Prostate gland (tissue), 2 donors: ENCODE data around the gene WWOX. TPM values are rescaled to one million over a fixed set of nuclear protein-coding genes. Genes with fewer than 3 reads are reported as not detected.

Experiments used
- DNase-seq: peaks from one replicate; pipeline ENCODE4 v3.0.0-alpha.2; 2019; ENCODE audit warnings: low spot score
- H3K27ac ChIP-seq, 2 donors: fragments of 200-600 bp; sonication (generic); 2 replicates each; pipeline ENCODE4 v1.5.1; 2017 to 2019
- H3K27me3 ChIP-seq: fragments of 200-600 bp; sonication (generic); replicated peaks from 2 replicates; pipeline ENCODE4 v1.5.1; 2019; ENCODE audit not compliant: insufficient read depth
- H3K36me3 ChIP-seq, 2 donors: fragments of 200-600 bp; sonication (generic); 1 replicate in 1 of 2; 2 replicates in 1 of 2; pipeline versions ENCODE4 v1.5.1 to v1.8.1; 2017 to 2019
- H3K4me1 ChIP-seq: fragments of 200-600 bp; sonication (generic); replicated peaks from 2 replicates; pipeline ENCODE4 v1.5.1; 2019
- H3K4me3 ChIP-seq, 2 donors: fragments of 200-600 bp; sonication (generic); 2 replicates each; pipeline ENCODE4 v1.5.1; 2017 to 2019
- H3K9me3 ChIP-seq: fragments of 200-600 bp; sonication (generic); 2 replicates; pipeline ENCODE4 v1.5.1; 2017
- POLR2A ChIP-seq: fragments of 450-650 bp; IDR thresholded peaks from one replicate; pipeline ENCODE4 v1.6.1; 2016; ENCODE audit warnings: antibody characterized with exemption, mild to moderate bottlenecking
- POLR2AphosphoS5 ChIP-seq: sonication (generic); formaldehyde crosslinking; IDR thresholded peaks from one replicate; pipeline ENCODE4 v1.6.1; 2017; ENCODE audit warnings: antibody characterized with exemption
- WGBS: methylation state at CpG from one replicate; pipeline ENCODE4 v1.1.5; 2018; 5-methylcytosine and 5-hydroxymethylcytosine counted together
- intact Hi-C: fragments of 100-400 bp; cut with DNase I; formaldehyde crosslinking; loops from one replicate; pipeline ENCODE4 v1.14.2; 2022
- total RNA-seq, 2 donors: library from RNA; depleted of rRNA; stranded (reverse); fragments of >200 nt; gene quantifications; one replicate each; pipeline ENCODE4 v1.1.0, GENCODE V29; 2016
- TF ChIP-seq, protein P1 (sequence below), 4 experiments: fragments of 200-600 bp in 2 of 4; fragments of 450-650 bp in 2 of 4; sonication (generic) in 2 of 4; IDR thresholded peaks; 1 replicate in 3 of 4; 2 replicates in 1 of 4; pipeline ENCODE4 v1.5.1; 2016 to 2019; ENCODE audit warnings: antibody characterized with exemption in 4 of 4, mild to moderate bottlenecking in 2 of 4, moderate library complexity in 2 of 4

The WWOX gene
- total RNA-seq, 2 donors from 2014 or later = 93.2 to 99.4 TPM

DNA sequence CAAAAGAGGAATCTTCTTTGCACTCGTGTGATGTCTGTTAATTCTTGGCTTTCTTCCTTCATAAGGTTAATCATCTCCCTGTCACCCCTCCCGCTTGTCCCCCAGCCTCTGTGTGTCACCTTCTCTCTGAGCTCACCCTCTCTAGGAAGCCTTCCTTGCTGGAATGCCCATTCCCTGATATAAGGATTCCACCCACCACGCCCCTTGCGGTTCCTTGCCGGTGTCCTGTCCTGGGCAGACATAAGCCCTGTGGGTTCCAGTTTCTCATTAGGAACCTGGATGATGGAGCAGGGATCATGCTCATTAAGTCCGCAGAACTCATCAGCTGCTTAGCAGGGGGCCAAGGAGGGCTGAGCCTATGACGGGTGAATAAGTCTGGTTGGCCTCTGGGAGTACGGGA lies 941.8 kb downstream of the WWOX start:
- Histone ChIP-seq H3K9me3 (no peaks in the 10 kb centered on the region), H3K36me3 (no peaks in the 10 kb centered on the region), H3K27me3 (no peaks in the 10 kb centered on the region), H3K4me1 (no peaks in the 10 kb centered on the region), H3K27ac (no peak overlapping the region), H3K4me3 (no peak overlapping the region)
- DNase-seq = no peak
- TF ChIP-seq POLR2AphosphoS5 (no peak), POLR2A (no peak)
- TF ChIP-seq, protein P1, sequence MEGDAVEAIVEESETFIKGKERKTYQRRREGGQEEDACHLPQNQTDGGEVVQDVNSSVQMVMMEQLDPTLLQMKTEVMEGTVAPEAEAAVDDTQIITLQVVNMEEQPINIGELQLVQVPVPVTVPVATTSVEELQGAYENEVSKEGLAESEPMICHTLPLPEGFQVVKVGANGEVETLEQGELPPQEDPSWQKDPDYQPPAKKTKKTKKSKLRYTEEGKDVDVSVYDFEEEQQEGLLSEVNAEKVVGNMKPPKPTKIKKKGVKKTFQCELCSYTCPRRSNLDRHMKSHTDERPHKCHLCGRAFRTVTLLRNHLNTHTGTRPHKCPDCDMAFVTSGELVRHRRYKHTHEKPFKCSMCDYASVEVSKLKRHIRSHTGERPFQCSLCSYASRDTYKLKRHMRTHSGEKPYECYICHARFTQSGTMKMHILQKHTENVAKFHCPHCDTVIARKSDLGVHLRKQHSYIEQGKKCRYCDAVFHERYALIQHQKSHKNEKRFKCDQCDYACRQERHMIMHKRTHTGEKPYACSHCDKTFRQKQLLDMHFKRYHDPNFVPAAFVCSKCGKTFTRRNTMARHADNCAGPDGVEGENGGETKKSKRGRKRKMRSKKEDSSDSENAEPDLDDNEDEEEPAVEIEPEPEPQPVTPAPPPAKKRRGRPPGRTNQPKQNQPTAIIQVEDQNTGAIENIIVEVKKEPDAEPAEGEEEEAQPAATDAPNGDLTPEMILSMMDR (IDR thresholded peaks at IDR 0.05) = no peak
- 89% methylated on average over 8 of the region's 8 CpGs for WGBS
- intact Hi-C loops = no loop called here

GRCh38 chr16:79042141-79042540 lies 942.7 kb downstream of the WWOX start:
- Histone ChIP-seq H3K9me3 (no peaks in the 10 kb centered on the region), H3K4me1 (no peaks in the 10 kb centered on the region), H3K27me3 (no peaks in the 10 kb centered on the region), H3K36me3 (no peaks in the 10 kb centered on the region), H3K27ac (no peak overlapping the region), H3K4me3 (no peak overlapping the region)
- no peak for DNase-seq
- 95% methylated on average over 2 of the region's 2 CpGs for WGBS
- intact Hi-C loops = no loop called here
- TF ChIP-seq POLR2A = no peak
- no peak for TF ChIP-seq POLR2AphosphoS5
- TF ChIP-seq, protein P1 (IDR thresholded peaks at IDR 0.05) = no peak

GRCh38 chr16:79042886-79043285 lies 943.4 kb downstream of the WWOX start:
- no peak for DNase-seq
- 62% methylated on average over 3 of the region's 3 CpGs for WGBS
- TF ChIP-seq POLR2A (no peak), POLR2AphosphoS5 (no peak)
- TF ChIP-seq, protein P1 (IDR thresholded peaks at IDR 0.05) = no peak
- H3K27me3 ChIP-seq = no peaks in the 10 kb centered on the region
- no peak overlapping the region for H3K27ac ChIP-seq
- H3K36me3 ChIP-seq = no peaks in the 10 kb centered on the region
- no peaks in the 10 kb centered on the region for H3K4me1 ChIP-seq
- intact Hi-C loops = no loop called here
- no peaks in the 10 kb centered on the region for H3K9me3 ChIP-seq
- H3K4me3 ChIP-seq = no peak overlapping the region

GRCh38 chr16:79045191-79045590 lies 945.7 kb downstream of the WWOX start:
- Histone ChIP-seq H3K4me1 (no peaks in the 10 kb centered on the region), H3K9me3 (no peaks in the 10 kb centered on the region), H3K36me3 (no peaks in the 10 kb centered on the region), H3K4me3 (no peak overlapping the region), H3K27ac (no peak overlapping the region), H3K27me3 (no peaks in the 10 kb centered on the region)
- intact Hi-C loops = no loop called here
- TF ChIP-seq, protein P1 (IDR thresholded peaks at IDR 0.05) = no peak
- WGBS = 76% methylated on average over 2 of the region's 2 CpGs
- DNase-seq = no peak

GRCh38 chr16:79047337-79047736 lies 947.9 kb downstream of the WWOX start:
- intact Hi-C loops = no loop called here
- TF ChIP-seq POLR2A (no peak), POLR2AphosphoS5 (no peak)
- TF ChIP-seq, protein P1 (IDR thresholded peaks at IDR 0.05) = peak in 2 of 4 experiments; percentile 27 to 41
- H3K9me3 ChIP-seq = no peaks in the 10 kb centered on the region
- H3K4me1 ChIP-seq = no peaks in the 10 kb centered on the region
- no peak overlapping the region for H3K27ac ChIP-seq
- no peaks in the 10 kb centered on the region for H3K36me3 ChIP-seq
- H3K4me3 ChIP-seq = no peak overlapping the region
- no peaks in the 10 kb centered on the region for H3K27me3 ChIP-seq
- DNase-seq = no peak
- 79% methylated on average over 3 of the region's 3 CpGs for WGBS
